WTC11 (cell line): ENCODE results near the gene BCL2L1. TPM values are rescaled to one million over a fixed set of nuclear protein-coding genes. Genes with fewer than 3 reads are reported as not detected.

Experiments
- ATAC-seq: fragments of 200-7000 bp; cut with Tn5 transposase; 2 replicates; pipeline ENCODE4 v1.10.0; 2021; ENCODE audit warnings: mild to moderate bottlenecking, moderate library complexity
- CTCF ChIA-PET: fragments of 300-600 bp; sonication (Branson Sonifier 250); formaldehyde crosslinking; loops from one replicate; lab custom pipeline; 2021; ENCODE audit warnings: antibody characterized with exemption; lab: Charles Lee
- POLR2A ChIA-PET: fragments of 350-600 bp; sonication (Branson Sonifier 250); formaldehyde crosslinking; loops from one replicate; lab custom pipeline; 2021; ENCODE audit warnings: antibody characterized with exemption; lab: Charles Lee
- DNase-seq: peaks from one replicate; pipeline ENCODE4 v3.0.0; 2021; ENCODE audit warnings: low spot score
- H3K27ac Mint-ChIP-seq: 2 replicates; pipeline ENCODE4 v1.8.0; 2021; ENCODE audit warnings: mixed read lengths
- H3K27me3 Mint-ChIP-seq: 2 replicates; pipeline ENCODE4 v1.8.0; 2021; ENCODE audit warnings: low read depth, mild to moderate bottlenecking, moderate library complexity, mixed read lengths
- H3K36me3 Mint-ChIP-seq: 2 replicates; pipeline ENCODE4 v1.8.0; 2021; ENCODE audit warnings: mixed read lengths
- H3K4me1 Mint-ChIP-seq: 2 replicates; pipeline ENCODE4 v1.8.0; 2022; ENCODE audit warnings: mixed read lengths
- H3K4me3 Mint-ChIP-seq: 2 replicates; pipeline ENCODE4 v1.8.0; 2021; ENCODE audit warnings: mild to moderate bottlenecking, moderate library complexity, mixed read lengths
- H3K9me3 Mint-ChIP-seq: 2 replicates; pipeline ENCODE4 v1.8.0; 2021; ENCODE audit warnings: mixed read lengths
- ATF2 ChIP-seq: sonication (generic); formaldehyde crosslinking; IDR thresholded peaks from 2 replicates; pipeline ENCODE4 v1.8.1; 2022; ENCODE audit warnings: low read depth, missing genetic modification reagents, borderline replicate concordance
- ATF6 ChIP-seq: sonication (generic); formaldehyde crosslinking; IDR thresholded peaks from 2 replicates; pipeline ENCODE4 v1.8.1; 2023; ENCODE audit warnings: mild to moderate bottlenecking, missing genetic modification reagents
- CBFB ChIP-seq: sonication (generic); formaldehyde crosslinking; IDR thresholded peaks from 2 replicates; pipeline ENCODE4 v1.8.1; 2022; ENCODE audit warnings: mild to moderate bottlenecking, low read depth, missing genetic modification reagents
- EMX1 ChIP-seq: fragments of 250-450 bp; sonication (Bioruptor Pico); IDR thresholded peaks from 2 replicates; pipeline ENCODE4 v1.8.0; 2021; ENCODE audit warnings: mild to moderate bottlenecking
- ERG ChIP-seq: fragments of 250-450 bp; sonication (Bioruptor Pico); IDR thresholded peaks from 2 replicates; pipeline ENCODE4 v1.8.0; 2021; ENCODE audit warnings: mild to moderate bottlenecking
- FOXJ3 ChIP-seq: sonication (generic); formaldehyde crosslinking; IDR thresholded peaks from 2 replicates; pipeline ENCODE4 v1.9.0; 2021; ENCODE audit warnings: missing genetic modification reagents, mild to moderate bottlenecking, borderline replicate concordance
- GTF2I ChIP-seq: fragments of 250-450 bp; sonication (Bioruptor Pico); conservative IDR thresholded peaks from 2 replicates; pipeline ENCODE4 v1.4.0; 2021; ENCODE audit warnings: mild to moderate bottlenecking
- HMGA2 ChIP-seq: fragments of 250-450 bp; sonication (Bioruptor Pico); IDR thresholded peaks from 2 replicates; pipeline ENCODE4 v1.4.0; 2021; ENCODE audit warnings: mild to moderate bottlenecking, moderate library complexity
- HMGXB4 ChIP-seq: sonication (generic); formaldehyde crosslinking; IDR thresholded peaks from 2 replicates; pipeline ENCODE4 v1.8.1; 2023; ENCODE audit warnings: mild to moderate bottlenecking, moderate library complexity, missing genetic modification reagents
- KAT7 ChIP-seq: sonication (generic); formaldehyde crosslinking; IDR thresholded peaks from 2 replicates; pipeline ENCODE4 v1.8.1; 2023; ENCODE audit warnings: missing genetic modification reagents, mild to moderate bottlenecking, borderline replicate concordance
- NR1H2 ChIP-seq: sonication (generic); formaldehyde crosslinking; IDR thresholded peaks from 2 replicates; pipeline ENCODE4 v1.9.0; 2021; ENCODE audit warnings: mild to moderate bottlenecking, moderate library complexity, missing genetic modification reagents
- SMAD4 ChIP-seq: sonication (generic); formaldehyde crosslinking; IDR thresholded peaks from 2 replicates; pipeline ENCODE4 v1.8.0; 2022; ENCODE audit warnings: mild to moderate bottlenecking, missing genetic modification reagents
- ZBTB21 ChIP-seq: sonication (generic); formaldehyde crosslinking; IDR thresholded peaks from 2 replicates; pipeline ENCODE4 v1.8.1; 2023; ENCODE audit warnings: mild to moderate bottlenecking, missing genetic modification reagents, borderline replicate concordance
- ZNF263 ChIP-seq: sonication (generic); formaldehyde crosslinking; IDR thresholded peaks from 2 replicates; pipeline ENCODE4 v1.8.1; 2022; ENCODE audit warnings: low read depth, mild to moderate bottlenecking, moderate library complexity, missing genetic modification reagents
- ZNF317 ChIP-seq: sonication (generic); formaldehyde crosslinking; IDR thresholded peaks from 2 replicates; pipeline ENCODE4 v1.8.1; 2023; ENCODE audit warnings: low read depth, mild to moderate bottlenecking, moderate library complexity, missing genetic modification reagents, borderline replicate concordance
- ZNF416 ChIP-seq: fragments of 250-450 bp; sonication (Bioruptor Pico); IDR thresholded peaks from 2 replicates; pipeline ENCODE4 v1.9.0; 2021; ENCODE audit warnings: mild to moderate bottlenecking, inconsistent platforms
- ZNF423 ChIP-seq: fragments of 250-450 bp; sonication (Bioruptor Pico); IDR thresholded peaks from 2 replicates; pipeline ENCODE4 v2.1.2; 2022; ENCODE audit warnings: mild to moderate bottlenecking, moderate library complexity
- ZNF425 ChIP-seq: fragments of 250-450 bp; sonication (Bioruptor Pico); conservative IDR thresholded peaks from 2 replicates; pipeline ENCODE4 v1.9.0; 2021; ENCODE audit warnings: mild to moderate bottlenecking
- ZNF512 ChIP-seq: sonication (generic); formaldehyde crosslinking; IDR thresholded peaks from 2 replicates; pipeline ENCODE4 v1.8.1; 2022; ENCODE audit warnings: missing genetic modification reagents, borderline replicate concordance
- total RNA-seq: library from RNA; stranded (reverse); gene quantifications from 3 replicates; pipeline ENCODE4 v1.2.3, GENCODE V29; 2021

BCL2L1 gene
- total RNA-seq, 1 experiment from 2014 or later, result 62.0 TPM

- Mint-ChIP-seq H3K4me3 (no peak overlapping the region), H3K4me1 (peaks cover 52% of the 10 kb centered on the region), H3K27ac (no peak overlapping the region), H3K9me3 (no peaks in the 10 kb centered on the region), H3K36me3 (peaks cover 16% of the 10 kb centered on the region), H3K27me3 (no peaks in the 10 kb centered on the region)
- CTCF ChIA-PET, result interaction anchor here (1.0 to 3.8 kb wide), 4 partner anchors 13 to 46 kb away, joined by 4 to 25 read pairs (median 14); partner anchors contain the start of gene BCL2L1
- POLR2A ChIA-PET, result no interaction called here
- DNase-seq (no peak), ATAC-seq (no peak)
- TF ChIP-seq ZNF317 (CRISPR knock-in tag) (no peak), ZBTB21 (CRISPR knock-in tag) (no peak), ZNF416 (CRISPR knock-in tag) (no peak), HMGXB4 (CRISPR knock-in tag) (no peak), FOXJ3 (CRISPR knock-in tag) (no peak), NR1H2 (CRISPR knock-in tag) (no peak), ATF2 (no peak), CBFB (CRISPR knock-in tag) (no peak), ZNF512 (CRISPR knock-in tag) (no peak), ZNF423 (CRISPR knock-in tag) (no peak), HMGA2 (CRISPR knock-in tag) (no peak), GTF2I (CRISPR knock-in tag) (no peak), KAT7 (CRISPR knock-in tag) (no peak), EMX1 (no peak), ZNF263 (no peak), ZNF425 (CRISPR knock-in tag) (no peak), SMAD4 (CRISPR knock-in tag) (no peak), ERG (no peak), ATF6 (no peak)
- TF ChIP-seq, all 79 proteins: peak for 0
Measured at GRCh38 chr20:31707258-31707615, 15.4 kb downstream of the BCL2L1 start.
